ENCODE results near the gene NFE2L1. TPM values are rescaled to one million over a fixed set of nuclear protein-coding genes. Genes with fewer than 3 reads are reported as not detected.

The NFE2L1 gene
- total RNA-seq, 4 donors from 2014 or later, result 176 to 405 (median 216) TPM

- no peak for TF ChIP-seq CTCF (IDR thresholded peaks at IDR 0.05; ENCODE audit: low read depth)
Measured at GRCh38 chr17:48084932-48085331, 36.8 kb downstream of the NFE2L1 start.

- TF ChIP-seq CTCF (IDR thresholded peaks at IDR 0.05; ENCODE audit: low read depth), result no peak
Measured at GRCh38 chr17:48093341-48094045, 45.3 kb downstream of the NFE2L1 start.

- TF ChIP-seq CTCF (IDR thresholded peaks at IDR 0.05; ENCODE audit: low read depth), result no peak
Measured at GRCh38 chr17:48095611-48096010, 47.5 kb downstream of the NFE2L1 start.

- TF ChIP-seq CTCF (IDR thresholded peaks at IDR 0.05; ENCODE audit: low read depth), result no peak
Measured at GRCh38 chr17:48100160-48100559, 52.0 kb downstream of the NFE2L1 start.

- no peak for TF ChIP-seq CTCF (IDR thresholded peaks at IDR 0.05; ENCODE audit: low read depth)
Measured at GRCh38 chr17:48100591-48101011, 52.4 kb downstream of the NFE2L1 start.

- TF ChIP-seq CTCF (IDR thresholded peaks at IDR 0.05; ENCODE audit: low read depth), result no peak
Measured at GRCh38 chr17:48101012-48101720, 53.0 kb downstream of the NFE2L1 start, which contains the start of gene CBX1. TSS of gene CBX1 (minus strand) at chr17:48101478. CDS start at chr17:48077004, 24,474 bp downstream.

- no peak for TF ChIP-seq CTCF (IDR thresholded peaks at IDR 0.05; ENCODE audit: low read depth)
Measured at GRCh38 chr17:48102043-48102750, 54.0 kb downstream of the NFE2L1 start.

Measured in subcutaneous adipose tissue (tissue), 4 donors.